NCI-H82 treated with DMSO at 0.1 percent for 48 hours (cell line): ENCODE results near the gene CTNNA2.

Experiments
- DNase-seq: peaks from one replicate; lab custom pipeline; 2025; ENCODE audit not compliant: unreplicated experiment; lab: John Stamatoyannopoulos, UW

CTNNA2 gene

GRCh38 chr2:80579756-80580155 is 1066.9 kb downstream of the CTNNA2 start:
- DNase-seq: no peak

- DNase-seq: no peak
Measured at GRCh38 chr2:80591233-80591632, 1078.4 kb downstream of the CTNNA2 start.

DNA sequence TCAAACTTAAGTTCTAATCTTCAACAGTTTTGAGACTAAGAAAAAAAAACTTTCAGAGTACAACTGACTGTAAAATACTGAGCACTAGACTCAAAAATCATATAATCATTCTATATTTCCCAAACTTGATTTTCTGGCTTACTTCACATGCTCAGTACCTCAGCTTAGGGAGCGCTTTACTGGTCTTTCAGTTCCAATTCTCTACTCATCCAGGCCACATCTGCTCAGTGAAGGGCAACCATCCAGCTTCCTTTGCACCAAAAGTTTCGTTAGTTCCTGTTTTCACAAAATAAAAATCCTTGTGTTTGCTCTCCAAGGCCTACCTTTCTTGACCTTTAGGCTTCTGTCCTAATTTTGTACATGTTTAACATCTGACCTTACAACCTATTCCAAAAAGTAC is 1079.3 kb downstream of the CTNNA2 start:
- DNase-seq: no peak

DNA sequence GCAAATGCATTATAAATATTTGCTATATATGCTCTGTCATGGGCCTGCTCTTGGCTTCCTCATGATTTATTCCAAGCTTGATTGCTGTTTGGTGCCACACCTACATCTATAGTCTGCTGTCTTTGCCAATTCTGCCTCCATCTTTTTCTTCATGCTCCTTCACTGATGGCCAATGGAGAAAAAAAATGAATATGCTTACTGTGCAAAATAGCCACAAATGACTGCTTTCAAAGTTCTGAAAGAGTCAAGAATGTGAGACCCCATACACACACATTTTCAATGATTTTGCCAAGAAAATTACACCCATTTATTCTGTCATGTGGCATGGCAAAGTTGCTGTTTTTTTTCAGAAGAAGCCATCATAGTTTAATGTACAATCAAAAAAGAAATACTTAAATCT is 1097.3 kb downstream of the CTNNA2 start:
- no peak for DNase-seq

GRCh38 chr2:80621656-80622055 is 1108.8 kb downstream of the CTNNA2 start:
- no peak for DNase-seq

GRCh38 chr2:80624062-80624461 is 1111.2 kb downstream of the CTNNA2 start:
- no peak for DNase-seq

- DNase-seq: no peak
Measured at GRCh38 chr2:80634590-80634989, 1121.7 kb downstream of the CTNNA2 start.

- no peak for DNase-seq
Measured at GRCh38 chr2:80638783-80639182, 1125.9 kb downstream of the CTNNA2 start.

GRCh38 chr2:80642465-80642864 is 1129.6 kb downstream of the CTNNA2 start:
- DNase-seq: no peak

DNA sequence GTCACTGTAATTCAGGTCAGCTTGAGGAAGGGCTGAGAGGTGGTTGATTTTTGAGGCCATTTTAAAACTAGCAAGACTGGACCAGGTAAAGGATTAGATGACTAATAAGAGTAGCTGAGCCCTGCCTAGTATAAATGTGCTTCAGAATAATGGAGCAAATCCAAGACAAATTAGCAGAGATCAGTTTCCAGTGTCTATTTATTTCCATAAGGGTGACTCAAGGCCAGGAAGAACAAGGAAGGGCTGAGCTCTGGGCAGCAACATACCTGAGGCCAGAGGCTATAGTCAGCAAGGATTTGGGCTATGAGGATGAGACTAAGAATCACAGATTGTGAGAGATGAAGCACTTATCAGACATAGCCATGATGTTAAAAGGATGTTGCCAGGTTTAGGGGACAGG is 1130.7 kb downstream of the CTNNA2 start:
- DNase-seq: no peak

DNA sequence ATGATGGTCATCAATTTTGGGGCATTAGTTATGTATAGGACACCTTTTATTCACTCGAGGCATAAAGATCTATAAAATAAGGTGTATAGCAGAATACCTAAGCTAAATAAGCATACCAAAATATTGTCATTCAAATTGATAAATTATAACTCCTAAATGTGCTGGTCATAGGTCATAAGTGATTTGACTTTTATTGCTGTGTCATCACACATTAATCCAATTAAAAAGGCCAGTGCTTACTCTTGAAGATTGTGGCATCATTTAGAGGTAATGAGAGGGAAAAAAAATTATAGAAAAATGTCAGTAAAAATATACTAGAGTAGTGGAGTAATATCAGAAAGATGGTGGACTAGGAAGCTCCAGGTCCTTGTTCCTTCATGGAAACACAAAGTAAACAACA is 1138.6 kb downstream of the CTNNA2 start:
- DNase-seq: no peak

DNA sequence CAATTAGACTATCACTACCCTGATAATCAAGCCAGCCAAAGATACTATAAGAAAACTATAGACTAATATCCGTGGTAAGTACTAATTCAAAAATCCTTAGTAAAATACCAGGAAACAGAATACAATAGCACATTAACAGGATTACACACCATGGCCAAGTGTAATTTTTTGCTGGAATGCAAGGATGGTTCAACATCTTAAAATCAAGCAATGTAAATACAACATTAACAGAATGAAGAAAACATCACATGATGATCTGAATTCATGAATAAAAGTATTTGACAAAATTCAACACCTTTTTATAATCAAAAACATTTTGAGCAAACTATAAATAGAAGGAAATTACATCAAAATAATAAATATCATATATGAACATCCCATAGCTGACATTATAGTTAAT is 1142.4 kb downstream of the CTNNA2 start:
- no peak for DNase-seq

GRCh38 chr2:80670763-80671162 is 1157.9 kb downstream of the CTNNA2 start:
- DNase-seq: no peak

- no peak for DNase-seq
Measured at GRCh38 chr2:80687524-80687923, 1174.7 kb downstream of the CTNNA2 start.

GRCh38 chr2:80689106-80689505 is 1176.3 kb downstream of the CTNNA2 start:
- DNase-seq: no peak
